ENCODE results near the gene ZNF423. TPM values are rescaled to one million over a fixed set of nuclear protein-coding genes. Genes with fewer than 3 reads are reported as not detected.

Gene ZNF423
- total RNA-seq, 1 experiment from 2014 or later = 11.1 TPM

DNA sequence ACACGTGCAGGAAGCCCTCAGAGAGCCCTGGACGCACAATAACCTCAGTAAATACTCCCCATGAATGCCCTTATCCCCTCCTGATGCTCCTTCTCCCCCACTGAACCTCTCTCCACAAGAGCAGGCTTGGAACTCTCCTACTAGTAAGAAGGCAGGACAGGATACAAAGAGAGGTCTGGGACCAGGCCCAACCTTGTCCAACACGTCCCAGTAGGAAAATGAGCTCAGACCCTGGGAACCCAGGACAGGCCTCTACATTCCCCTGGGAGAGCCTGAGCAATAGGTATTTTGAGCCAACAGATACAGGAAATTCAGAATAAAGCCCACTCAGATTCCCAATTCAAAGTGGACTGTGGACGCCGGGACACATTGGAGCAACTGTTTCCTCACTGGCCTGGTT is 19.2 kb downstream of the ZNF423 start:
- intact Hi-C loops (cut with micrococcal nuclease; ENCODE audit: unreplicated experiment) = no loop called here
- H3K36me3 ChIP-seq (ENCODE audit: insufficient read depth, low read length, poor library complexity, severe bottlenecking) = no peaks in the 10 kb centered on the region
- ChIA-PET CTCF (no interaction called here), POLR2A (ENCODE audit: low non-redundant PET) (no interaction called here)
- no TSS peak for BruUV-seq (replicated peaks)
- DNase-seq (ENCODE audit: low spot score) = no peak
- no peaks in the 10 kb centered on the region for H3K27me3 ChIP-seq (replicated peaks; ENCODE audit: insufficient read depth, low read depth, low read length, poor library complexity)
- TF ChIP-seq, protein P1, sequence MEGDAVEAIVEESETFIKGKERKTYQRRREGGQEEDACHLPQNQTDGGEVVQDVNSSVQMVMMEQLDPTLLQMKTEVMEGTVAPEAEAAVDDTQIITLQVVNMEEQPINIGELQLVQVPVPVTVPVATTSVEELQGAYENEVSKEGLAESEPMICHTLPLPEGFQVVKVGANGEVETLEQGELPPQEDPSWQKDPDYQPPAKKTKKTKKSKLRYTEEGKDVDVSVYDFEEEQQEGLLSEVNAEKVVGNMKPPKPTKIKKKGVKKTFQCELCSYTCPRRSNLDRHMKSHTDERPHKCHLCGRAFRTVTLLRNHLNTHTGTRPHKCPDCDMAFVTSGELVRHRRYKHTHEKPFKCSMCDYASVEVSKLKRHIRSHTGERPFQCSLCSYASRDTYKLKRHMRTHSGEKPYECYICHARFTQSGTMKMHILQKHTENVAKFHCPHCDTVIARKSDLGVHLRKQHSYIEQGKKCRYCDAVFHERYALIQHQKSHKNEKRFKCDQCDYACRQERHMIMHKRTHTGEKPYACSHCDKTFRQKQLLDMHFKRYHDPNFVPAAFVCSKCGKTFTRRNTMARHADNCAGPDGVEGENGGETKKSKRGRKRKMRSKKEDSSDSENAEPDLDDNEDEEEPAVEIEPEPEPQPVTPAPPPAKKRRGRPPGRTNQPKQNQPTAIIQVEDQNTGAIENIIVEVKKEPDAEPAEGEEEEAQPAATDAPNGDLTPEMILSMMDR (conservative IDR thresholded peaks at IDR 0.05; ENCODE audit: low read depth, low read length) = no peak
- TF ChIP-seq EZH2 (IDR thresholded peaks at IDR 0.05; ENCODE audit: borderline replicate concordance, low read depth, low read length, poor library complexity, severe bottlenecking) = no peak
- no peak overlapping the region for H3K4me3 ChIP-seq (ENCODE audit: low read depth, low read length, poor library complexity, severe bottlenecking)
- no peaks in the 10 kb centered on the region for H3K9me3 ChIP-seq (ENCODE audit: low read depth, low read length, poor library complexity, severe bottlenecking)
- H3K27ac ChIP-seq (ENCODE audit: low read depth, low read length, poor library complexity, severe bottlenecking) = peak overlapping the region; percentile 72
- H3K4me1 ChIP-seq (ENCODE audit: insufficient read depth, low read length, poor library complexity, severe bottlenecking) = peaks cover 38% of the 10 kb centered on the region

GRCh38 chr16:49836218-49836617 is 19.7 kb downstream of the ZNF423 start:
- Histone ChIP-seq H3K4me1 (ENCODE audit: insufficient read depth, low read length, poor library complexity, severe bottlenecking) (peaks cover 38% of the 10 kb centered on the region), H3K27ac (ENCODE audit: low read depth, low read length, poor library complexity, severe bottlenecking) (peak overlapping the region; percentile 72), H3K27me3 (replicated peaks; ENCODE audit: insufficient read depth, low read depth, low read length, poor library complexity) (no peaks in the 10 kb centered on the region), H3K9me3 (ENCODE audit: low read depth, low read length, poor library complexity, severe bottlenecking) (no peaks in the 10 kb centered on the region), H3K4me3 (ENCODE audit: low read depth, low read length, poor library complexity, severe bottlenecking) (no peak overlapping the region), H3K36me3 (ENCODE audit: insufficient read depth, low read length, poor library complexity, severe bottlenecking) (no peaks in the 10 kb centered on the region)
- no peak for DNase-seq (ENCODE audit: low spot score)
- ChIA-PET CTCF (interaction anchor here (0.6 kb wide), 1 partner anchor 260 kb away, joined by 15 read pairs; no protein-coding TSS in a partner anchor), POLR2A (ENCODE audit: low non-redundant PET) (interaction anchor here (0.5 kb wide), 1 partner anchor 104 kb away, joined by 3 read pairs; no protein-coding TSS in a partner anchor)
- TF ChIP-seq, protein P1 (conservative IDR thresholded peaks at IDR 0.05; ENCODE audit: low read depth, low read length) = no peak
- no peak for TF ChIP-seq EZH2 (IDR thresholded peaks at IDR 0.05; ENCODE audit: borderline replicate concordance, low read depth, low read length, poor library complexity, severe bottlenecking)
- intact Hi-C loops (cut with micrococcal nuclease; ENCODE audit: unreplicated experiment) = no loop called here
- no TSS peak for BruUV-seq (replicated peaks)

GRCh38 chr16:49835161-49835777 is 20.6 kb downstream of the ZNF423 start:
- Histone ChIP-seq H3K27ac (ENCODE audit: low read depth, low read length, poor library complexity, severe bottlenecking) (peak overlapping the region; percentile 72), H3K4me3 (ENCODE audit: low read depth, low read length, poor library complexity, severe bottlenecking) (no peak overlapping the region), H3K4me1 (ENCODE audit: insufficient read depth, low read length, poor library complexity, severe bottlenecking) (peaks cover 38% of the 10 kb centered on the region), H3K27me3 (replicated peaks; ENCODE audit: insufficient read depth, low read depth, low read length, poor library complexity) (no peaks in the 10 kb centered on the region), H3K9me3 (ENCODE audit: low read depth, low read length, poor library complexity, severe bottlenecking) (no peaks in the 10 kb centered on the region), H3K36me3 (ENCODE audit: insufficient read depth, low read length, poor library complexity, severe bottlenecking) (no peaks in the 10 kb centered on the region)
- intact Hi-C loops (cut with micrococcal nuclease; ENCODE audit: unreplicated experiment) = no loop called here
- DNase-seq (ENCODE audit: low spot score) = no peak
- TF ChIP-seq, protein P1 (conservative IDR thresholded peaks at IDR 0.05; ENCODE audit: low read depth, low read length) = no peak
- TF ChIP-seq EZH2 (IDR thresholded peaks at IDR 0.05; ENCODE audit: borderline replicate concordance, low read depth, low read length, poor library complexity, severe bottlenecking) = no peak
- POLR2A ChIA-PET (ENCODE audit: low non-redundant PET) = no interaction called here
- BruUV-seq (replicated peaks) = no TSS peak
- CTCF ChIA-PET = no interaction called here
